NCI-H526 (cell line): ENCODE measurements around the gene KRT14.
"Not testable (repeated sequence)": the region's sequence is repeated elsewhere in the genome, so short reads cannot be mapped to it uniquely, and the experiment has no call there.

Experiments
- DNase-seq, 2 experiments: peaks; one replicate each; lab custom pipeline; 2025; lab: John Stamatoyannopoulos, UW

Gene KRT14

GRCh38 chr17:41623184-41623861 is 36.6 kb upstream of the KRT14 start:
- DNase-seq = not testable (repeated sequence)

GRCh38 chr17:41622340-41623183 is 35.9 kb upstream of the KRT14 start:
- DNase-seq = not testable (repeated sequence)

- DNase-seq = no peak
These were observed 35.2 kb upstream of the KRT14 start for GRCh38 chr17:41621916-41622315.

- not testable (repeated sequence) for DNase-seq
These were observed 34.7 kb upstream of the KRT14 start for GRCh38 chr17:41621435-41621817.

- DNase-seq = no peak
These were observed 34.1 kb upstream of the KRT14 start for GRCh38 chr17:41620583-41621434.

GRCh38 chr17:41619927-41620582 is 33.4 kb upstream of the KRT14 start:
- not testable (repeated sequence) for DNase-seq

GRCh38 chr17:41619036-41619926 is 32.6 kb upstream of the KRT14 start:
- no peak for DNase-seq

- no peak for DNase-seq
These were observed 31.8 kb upstream of the KRT14 start for GRCh38 chr17:41618341-41619035.

GRCh38 chr17:41617698-41618097 is 31.0 kb upstream of the KRT14 start:
- no peak for DNase-seq

- no peak for DNase-seq
These were observed 30.4 kb upstream of the KRT14 start for GRCh38 chr17:41617136-41617535.

GRCh38 chr17:41616486-41616885 is 29.8 kb upstream of the KRT14 start:
- DNase-seq = not testable (repeated sequence)

GRCh38 chr17:41615454-41615853 is 28.8 kb upstream of the KRT14 start:
- DNase-seq = no peak

- DNase-seq = not testable (repeated sequence)
These were observed 28.1 kb upstream of the KRT14 start for GRCh38 chr17:41614767-41615166.

GRCh38 chr17:41614098-41614497 is 27.4 kb upstream of the KRT14 start:
- no peak for DNase-seq

- no peak for DNase-seq
These were observed 26.8 kb upstream of the KRT14 start for GRCh38 chr17:41613277-41614082.

GRCh38 chr17:41612376-41613160 is 25.9 kb upstream of the KRT14 start, which contains the start of gene KRT16:
TSS of gene KRT16 (minus strand) at chr17:41612767. CDS start at chr17:41612688, 79 bp downstream.
- not testable (repeated sequence) for DNase-seq

GRCh38 chr17:41610965-41611640 is 24.4 kb upstream of the KRT14 start:
- DNase-seq = no peak

- peak in 1 of 2 experiments; percentile 34 for DNase-seq
These were observed 23.4 kb upstream of the KRT14 start for GRCh38 chr17:41610061-41610517.
